HG03439 (cell line): ENCODE measurements around the gene CLDN15.
"Not testable (repeated sequence)": the region's sequence is repeated elsewhere in the genome, so short reads cannot be mapped to it uniquely, and the experiment has no call there.

Source experiments
- ATAC-seq: cut with Tn5 transposase; IDR thresholded peaks from one replicate; pipeline ENCODE4 v1.9.1; 2021; ENCODE audit warnings: mild to moderate bottlenecking, moderate library complexity; ENCODE audit not compliant: unreplicated experiment

CLDN15 gene

GRCh38 chr7:101200862-101201599 lies 36.6 kb downstream of the CLDN15 start, which contains the start of gene MOGAT3:
Gene MOGAT3 (minus strand): TSS chr7:101201036. CDS start chr7:101200854, 182 bp downstream.
- ATAC-seq, result no peak

GRCh38 chr7:101200504-101200861 lies 37.1 kb downstream of the CLDN15 start:
- no peak for ATAC-seq

GRCh38 chr7:101199522-101199921 lies 38.1 kb downstream of the CLDN15 start:
- ATAC-seq, result not testable (repeated sequence)

- ATAC-seq, result no peak
Measured at GRCh38 chr7:101198476-101198875, 39.1 kb downstream of the CLDN15 start.

GRCh38 chr7:101197991-101198390 lies 39.6 kb downstream of the CLDN15 start:
- no peak for ATAC-seq

GRCh38 chr7:101195884-101196283 lies 41.7 kb downstream of the CLDN15 start:
- no peak for ATAC-seq

GRCh38 chr7:101189109-101189508 lies 48.5 kb downstream of the CLDN15 start:
- no peak for ATAC-seq

- ATAC-seq, result no peak
Measured at GRCh38 chr7:101186844-101187428, 50.7 kb downstream of the CLDN15 start.

- ATAC-seq, result no peak
Measured at GRCh38 chr7:101186194-101186593, 51.4 kb downstream of the CLDN15 start.

GRCh38 chr7:101185258-101185839 lies 52.3 kb downstream of the CLDN15 start:
- ATAC-seq, result no peak
